GM20431 (cell line): ENCODE results near the gene MBOAT1.

ENCODE experiments used
- in situ Hi-C: fragments of 300-500 bp; cut with MseI, MboI; formaldehyde crosslinking; loops from one replicate; pipeline ENCODE4 v1.15.0; 2020; ENCODE audit warnings: low sequenced_read_pairs; ENCODE audit not compliant: unreplicated experiment

Gene MBOAT1

GRCh38 chr6:20058912-20059311 lies 153.4 kb downstream of the MBOAT1 start:
- in situ Hi-C loops: loop anchor here (25.0 kb wide), 1 partner anchor 1047 kb away; no protein-coding TSS in a partner anchor

DNA sequence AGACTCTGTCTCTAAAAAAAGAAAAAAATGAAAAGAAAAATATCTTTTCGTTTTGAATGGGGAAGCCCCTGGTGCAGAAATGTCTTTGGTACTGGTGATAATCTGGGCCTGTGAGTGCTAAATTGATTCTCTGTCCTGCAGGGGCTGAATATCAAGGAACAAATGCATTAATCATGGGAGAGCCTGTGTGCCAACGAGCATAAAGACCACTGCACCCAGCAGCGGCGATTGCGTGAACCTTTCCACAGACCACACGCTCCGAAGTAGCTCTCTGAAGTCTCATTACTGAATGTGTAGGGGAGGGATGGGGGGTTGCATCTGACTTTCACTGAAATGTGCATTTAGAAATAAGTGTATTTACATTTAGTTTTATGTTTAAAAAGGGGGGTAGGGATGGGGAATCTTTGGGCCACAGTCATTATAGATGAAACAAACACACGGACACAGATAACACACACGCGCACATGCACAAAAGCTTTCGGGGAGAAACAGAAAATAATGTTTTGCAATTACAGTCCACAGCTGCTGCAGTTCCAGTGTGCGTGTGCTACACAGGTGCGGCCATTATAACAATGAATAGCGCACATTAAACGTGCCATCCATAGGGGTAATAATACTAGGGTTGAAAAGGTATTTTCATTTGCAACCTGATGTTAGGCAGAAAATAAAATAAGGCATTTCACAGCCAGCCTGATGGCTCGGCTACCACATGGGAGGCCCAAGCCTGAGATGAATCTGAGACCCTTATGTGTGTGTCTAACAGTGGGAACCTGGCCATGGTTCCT lies 154.0 kb downstream of the MBOAT1 start:
- in situ Hi-C loops: loop anchor here (25.0 kb wide), 1 partner anchor 1046 kb away; no protein-coding TSS in a partner anchor

DNA sequence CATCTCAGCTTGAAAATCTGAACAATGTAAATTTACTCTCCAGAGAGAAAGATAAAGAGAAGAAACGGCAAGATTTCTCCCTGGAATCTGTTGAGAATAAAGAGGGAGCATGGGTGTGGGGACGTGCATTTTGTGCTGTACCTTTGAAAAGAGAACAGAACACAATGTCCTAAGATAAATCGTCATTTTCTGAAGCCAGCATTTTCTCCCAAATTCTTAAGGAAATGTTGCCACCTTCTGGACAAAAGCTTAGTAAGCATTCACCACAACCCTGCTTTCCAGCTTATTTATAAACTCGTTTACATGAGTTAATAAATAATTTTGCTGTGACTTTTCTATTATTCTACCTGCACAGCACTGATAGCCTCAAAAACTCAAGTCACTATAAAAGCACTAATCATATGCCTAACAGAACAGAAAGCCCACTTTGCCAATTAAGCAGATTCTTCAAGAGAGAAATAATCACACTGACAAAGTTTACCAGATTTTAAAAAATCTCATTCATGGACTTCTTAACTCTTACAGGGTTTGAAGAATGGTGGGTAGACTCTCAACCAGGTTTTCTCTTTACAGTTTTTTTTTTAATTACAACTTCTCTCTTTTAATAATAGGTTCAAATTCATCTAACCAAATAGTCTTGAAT lies 155.8 kb downstream of the MBOAT1 start:
- in situ Hi-C loops: loop anchor here (25.0 kb wide), 1 partner anchor 1044 kb away; no protein-coding TSS in a partner anchor

GRCh38 chr6:20055916-20056315 lies 156.4 kb downstream of the MBOAT1 start:
- in situ Hi-C loops: loop anchor here (25.0 kb wide), 1 partner anchor 1044 kb away; no protein-coding TSS in a partner anchor
